HEK293 (cell line): ENCODE data around the gene INPPL1.
"Not testable (repeated sequence)": the region's sequence is repeated elsewhere in the genome, so short reads cannot be mapped to it uniquely, and the experiment has no call there.

Source experiments
- CTCF ChIA-PET: fragments of 350-600 bp; formaldehyde crosslinking; extraction: SDS; loops from one replicate; lab custom pipeline; 2021; ENCODE audit warnings: antibody characterized with exemption; lab: Yijun Ruan, JAX
- POLR2A ChIA-PET: fragments of 300-600 bp; formaldehyde crosslinking; extraction: SDS; loops from one replicate; lab custom pipeline; 2020; ENCODE audit warnings: antibody characterized with exemption, inconsistent platforms; lab: Yijun Ruan, JAX
- H3K27ac ChIP-seq: fragments of 200-500 bp; sonication (Bioruptor generic); 2 replicates; pipeline ENCODE4 v1.5.1; 2014; ENCODE audit warnings: low read depth, low read length, control low read depth, inconsistent platforms; ENCODE audit errors: extremely low read depth
- H3K36me3 ChIP-seq, 2 experiments: fragments of 200-500 bp in 1 of 2; sonication (Bioruptor generic) in 1 of 2; 1 replicate in 1 of 2; 2 replicates in 1 of 2; pipeline ENCODE4 v1.5.1; 2014 to 2017; ENCODE audit warnings: inconsistent platforms in 2 of 2, low read length in 2 of 2; ENCODE audit not compliant: control insufficient read depth in 2 of 2, insufficient read depth in 1 of 2
- H3K4me1 ChIP-seq: fragments of 200-500 bp; sonication (Bioruptor generic); 2 replicates; pipeline ENCODE4 v1.5.1; 2014; ENCODE audit warnings: mild to moderate bottlenecking, low read length, inconsistent platforms; ENCODE audit not compliant: control insufficient read depth, insufficient read depth
- H3K4me3 ChIP-seq: 2 replicates; pipeline ENCODE4 v1.5.1; 2011; ENCODE audit warnings: low read depth, mild to moderate bottlenecking, control low read depth, low read length, moderate library complexity
- H3K9me3 ChIP-seq: fragments of 200-500 bp; sonication (Bioruptor generic); 2 replicates; pipeline ENCODE4 v1.5.1; 2014; ENCODE audit warnings: low read depth, low read length, inconsistent platforms; ENCODE audit not compliant: control insufficient read depth, insufficient read depth
- AEBP2 ChIP-seq: fragments of 450-650 bp; formaldehyde crosslinking; IDR thresholded peaks from 2 replicates; pipeline ENCODE4 v1.5.1; 2016; ENCODE audit warnings: missing biosample characterization, missing genetic modification characterization, borderline replicate concordance
- SALL2 ChIP-seq: fragments of 450-650 bp; formaldehyde crosslinking; IDR thresholded peaks from 2 replicates; pipeline ENCODE4 v1.5.0; 2017; ENCODE audit warnings: missing biosample characterization, mild to moderate bottlenecking, missing genetic modification characterization, borderline replicate concordance
- TRIM28 ChIP-seq: IDR thresholded peaks from 2 replicates; pipeline ENCODE4 v1.6.1; 2011; ENCODE audit warnings: low read length, control low read depth, borderline replicate concordance
- WT1 ChIP-seq: fragments of 450-650 bp; formaldehyde crosslinking; IDR thresholded peaks from 2 replicates; pipeline ENCODE4 v1.5.1; 2016; ENCODE audit warnings: missing biosample characterization, missing genetic modification characterization
- YY2 ChIP-seq: fragments of 450-650 bp; formaldehyde crosslinking; IDR thresholded peaks from 2 replicates; pipeline ENCODE4 v1.5.1; 2016; ENCODE audit warnings: missing biosample characterization, missing genetic modification characterization
- ZNF155 ChIP-seq: fragments of 450-650 bp; formaldehyde crosslinking; IDR thresholded peaks from 2 replicates; pipeline ENCODE4 v1.5.1; 2016; ENCODE audit warnings: missing biosample characterization, missing genetic modification characterization
- ZNF174 ChIP-seq: fragments of 450-650 bp; formaldehyde crosslinking; IDR thresholded peaks from 2 replicates; pipeline ENCODE4 v1.5.0; 2017; ENCODE audit warnings: missing biosample characterization, mild to moderate bottlenecking, missing genetic modification characterization
- ZNF248 ChIP-seq: fragments of 450-650 bp; formaldehyde crosslinking; IDR thresholded peaks from 2 replicates; pipeline ENCODE4 v1.5.1; 2017; ENCODE audit warnings: missing biosample characterization, missing genetic modification characterization
- ZNF280D ChIP-seq: fragments of 450-650 bp; formaldehyde crosslinking; IDR thresholded peaks from 2 replicates; pipeline ENCODE4 v1.5.1; 2016; ENCODE audit warnings: missing biosample characterization, missing genetic modification characterization
- ZNF37A ChIP-seq: fragments of 450-650 bp; IDR thresholded peaks from 2 replicates; pipeline ENCODE4 v1.5.1; 2018; ENCODE audit warnings: missing biosample characterization, missing genetic modification characterization
- ZNF433 ChIP-seq: fragments of 450-650 bp; formaldehyde crosslinking; IDR thresholded peaks from 2 replicates; pipeline ENCODE4 v1.5.1; 2016; ENCODE audit warnings: missing biosample characterization, missing genetic modification characterization, low read depth
- ZNF48 ChIP-seq: fragments of 450-650 bp; formaldehyde crosslinking; IDR thresholded peaks from 2 replicates; pipeline ENCODE4 v1.5.1; 2016; ENCODE audit warnings: missing biosample characterization, missing genetic modification characterization
- ZNF571 ChIP-seq: fragments of 450-650 bp; formaldehyde crosslinking; IDR thresholded peaks from 2 replicates; pipeline ENCODE4 v1.5.0; 2017; ENCODE audit warnings: missing biosample characterization, missing genetic modification characterization
- ZNF580 ChIP-seq: fragments of 450-650 bp; formaldehyde crosslinking; IDR thresholded peaks from 2 replicates; pipeline ENCODE4 v1.5.1; 2016; ENCODE audit warnings: missing biosample characterization, missing genetic modification characterization
- ZNF664 ChIP-seq: fragments of 450-650 bp; formaldehyde crosslinking; IDR thresholded peaks from 2 replicates; pipeline ENCODE4 v1.5.1; 2016; ENCODE audit warnings: missing biosample characterization, missing genetic modification characterization
- ZNF701 ChIP-seq: fragments of 450-650 bp; formaldehyde crosslinking; IDR thresholded peaks from 2 replicates; pipeline ENCODE4 v1.5.1; 2016; ENCODE audit warnings: missing biosample characterization, missing genetic modification characterization
- ZNF707 ChIP-seq: fragments of 450-650 bp; formaldehyde crosslinking; IDR thresholded peaks from 2 replicates; pipeline ENCODE4 v1.5.1; 2016; ENCODE audit warnings: missing biosample characterization, missing genetic modification characterization
- TF ChIP-seq, protein P1 (sequence below): fragments of 450-650 bp; formaldehyde crosslinking; IDR thresholded peaks from 2 replicates; pipeline ENCODE4 v1.5.0; 2017; ENCODE audit warnings: missing biosample characterization, missing genetic modification characterization, borderline replicate concordance
- TF ChIP-seq, protein P2 (sequence below): sonication (generic); formaldehyde crosslinking; IDR thresholded peaks from 2 replicates; pipeline ENCODE4 v1.8.1; 2022; ENCODE audit warnings: mild to moderate bottlenecking, moderate library complexity, missing genetic modification reagents

Gene INPPL1

DNA sequence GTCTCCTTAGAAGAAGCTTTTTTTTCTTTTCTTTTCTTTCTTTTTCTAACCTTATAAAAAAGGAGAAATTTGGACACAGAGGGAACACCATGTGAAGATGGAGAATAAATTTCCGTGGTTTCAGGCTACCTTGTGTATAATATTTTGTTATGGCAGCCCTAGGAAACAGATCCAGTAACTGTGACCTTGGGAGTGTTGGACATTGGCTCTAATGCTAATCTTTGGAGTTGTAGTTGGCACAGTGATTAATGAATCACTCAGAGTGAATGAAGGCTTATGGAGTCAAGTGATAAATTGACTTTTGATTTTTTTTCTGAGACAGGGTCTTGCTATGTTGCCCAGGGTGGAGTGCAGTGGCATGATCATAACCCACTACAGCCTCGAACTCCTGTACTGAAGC, 34.9 kb downstream of the INPPL1 start (continued):
- TF ChIP-seq, protein P1, sequence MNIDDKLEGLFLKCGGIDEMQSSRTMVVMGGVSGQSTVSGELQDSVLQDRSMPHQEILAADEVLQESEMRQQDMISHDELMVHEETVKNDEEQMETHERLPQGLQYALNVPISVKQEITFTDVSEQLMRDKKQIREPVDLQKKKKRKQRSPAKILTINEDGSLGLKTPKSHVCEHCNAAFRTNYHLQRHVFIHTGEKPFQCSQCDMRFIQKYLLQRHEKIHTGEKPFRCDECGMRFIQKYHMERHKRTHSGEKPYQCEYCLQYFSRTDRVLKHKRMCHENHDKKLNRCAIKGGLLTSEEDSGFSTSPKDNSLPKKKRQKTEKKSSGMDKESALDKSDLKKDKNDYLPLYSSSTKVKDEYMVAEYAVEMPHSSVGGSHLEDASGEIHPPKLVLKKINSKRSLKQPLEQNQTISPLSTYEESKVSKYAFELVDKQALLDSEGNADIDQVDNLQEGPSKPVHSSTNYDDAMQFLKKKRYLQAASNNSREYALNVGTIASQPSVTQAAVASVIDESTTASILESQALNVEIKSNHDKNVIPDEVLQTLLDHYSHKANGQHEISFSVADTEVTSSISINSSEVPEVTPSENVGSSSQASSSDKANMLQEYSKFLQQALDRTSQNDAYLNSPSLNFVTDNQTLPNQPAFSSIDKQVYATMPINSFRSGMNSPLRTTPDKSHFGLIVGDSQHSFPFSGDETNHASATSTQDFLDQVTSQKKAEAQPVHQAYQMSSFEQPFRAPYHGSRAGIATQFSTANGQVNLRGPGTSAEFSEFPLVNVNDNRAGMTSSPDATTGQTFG (tag by site-specific recombination) = no peak
- TF ChIP-seq, all 188 proteins: peak for 0

GRCh38 chr11:72260574-72260973, 36.0 kb downstream of the INPPL1 start:
- CTCF ChIA-PET = interaction anchor here (0.6 kb wide), 1 partner anchor 153 kb away, joined by 3 read pairs; no protein-coding TSS in a partner anchor

DNA sequence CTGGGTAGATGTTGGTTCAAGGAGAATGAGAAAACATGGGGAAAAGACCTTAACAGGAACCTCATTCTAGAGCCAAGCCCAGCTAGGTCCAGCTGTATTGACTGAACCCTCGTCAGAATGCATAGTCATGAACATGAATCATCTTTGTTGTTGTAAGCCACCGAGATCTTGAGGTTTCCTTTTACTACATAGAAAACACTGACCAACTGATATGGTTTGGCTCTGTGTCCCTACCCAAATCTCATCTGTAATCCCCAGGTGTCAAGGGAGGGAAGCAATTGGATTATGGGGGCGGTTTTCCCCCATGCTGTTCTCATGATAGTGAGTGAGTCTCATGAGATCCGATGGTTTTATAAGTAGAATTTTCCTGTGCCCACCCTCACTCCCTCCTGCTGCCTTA, 38.8 kb downstream of the INPPL1 start:
- Histone ChIP-seq H3K4me1 (no peaks in the 10 kb centered on the region), H3K36me3 (no peaks in the 10 kb centered on the region), H3K27ac (no peak overlapping the region), H3K4me3 (no peak overlapping the region), H3K9me3 (no peaks in the 10 kb centered on the region)
- ChIA-PET POLR2A (no interaction called here), CTCF (no interaction called here)
- no peak for TF ChIP-seq ZNF433
- no peak for TF ChIP-seq ZNF580 (tag by site-specific recombination)
- no peak for TF ChIP-seq ZNF571 (tag by site-specific recombination)
- TF ChIP-seq, protein P2, sequence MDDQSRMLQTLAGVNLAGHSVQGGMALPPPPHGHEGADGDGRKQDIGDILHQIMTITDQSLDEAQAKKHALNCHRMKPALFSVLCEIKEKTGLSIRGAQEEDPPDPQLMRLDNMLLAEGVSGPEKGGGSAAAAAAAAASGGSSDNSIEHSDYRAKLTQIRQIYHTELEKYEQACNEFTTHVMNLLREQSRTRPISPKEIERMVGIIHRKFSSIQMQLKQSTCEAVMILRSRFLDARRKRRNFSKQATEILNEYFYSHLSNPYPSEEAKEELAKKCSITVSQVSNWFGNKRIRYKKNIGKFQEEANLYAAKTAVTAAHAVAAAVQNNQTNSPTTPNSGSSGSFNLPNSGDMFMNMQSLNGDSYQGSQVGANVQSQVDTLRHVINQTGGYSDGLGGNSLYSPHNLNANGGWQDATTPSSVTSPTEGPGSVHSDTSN = no peak
- TF ChIP-seq ZNF707 (tag by site-specific recombination) = no peak
- no peak for TF ChIP-seq ZNF155 (tag by site-specific recombination)
- TF ChIP-seq ZNF48 (tag by site-specific recombination) = no peak

More at GRCh38 chr11:72260574-72260973, 36.0 kb downstream of the INPPL1 start:
- Histone ChIP-seq H3K36me3 (no peaks in the 10 kb centered on the region), H3K4me1 (no peaks in the 10 kb centered on the region), H3K4me3 (no peak overlapping the region), H3K9me3 (no peaks in the 10 kb centered on the region), H3K27ac (no peak overlapping the region)
- TF ChIP-seq ZNF155 (tag by site-specific recombination) = no peak
- no peak for TF ChIP-seq TRIM28
- no peak for TF ChIP-seq ZNF248
- TF ChIP-seq ZNF664 (tag by site-specific recombination) = peak; percentile 81
- TF ChIP-seq YY2 (tag by site-specific recombination) = no peak
- TF ChIP-seq ZNF174 (tag by site-specific recombination) = no peak
- TF ChIP-seq SALL2 = no peak
- POLR2A ChIA-PET = no interaction called here

GRCh38 chr11:72265951-72266350, 41.4 kb downstream of the INPPL1 start:
- Histone ChIP-seq H3K4me3 (no peak overlapping the region), H3K36me3 (no peaks in the 10 kb centered on the region), H3K27ac (no peak overlapping the region)
- ChIA-PET CTCF (interaction anchor here (1.0 kb wide), 1 partner anchor 9 kb away, joined by 3 read pairs; no protein-coding TSS in a partner anchor), POLR2A (no interaction called here)
- TF ChIP-seq ZNF280D (tag by site-specific recombination) (no peak), WT1 (tag by site-specific recombination) (no peak), ZNF701 (no peak), AEBP2 (tag by site-specific recombination) (no peak), ZNF37A (no peak)
- TF ChIP-seq, all 188 proteins: peak for 0
- no peaks in the 10 kb centered on the region for H3K4me1 ChIP-seq
- H3K9me3 ChIP-seq = no peaks in the 10 kb centered on the region

- H3K9me3 ChIP-seq, H3K27ac ChIP-seq, H3K36me3 ChIP-seq, H3K4me3 ChIP-seq, H3K4me1 ChIP-seq: not testable (repeated sequence)
- ChIA-PET CTCF (interaction anchor here (1.0 to 1.3 kb wide), 2 partner anchors 10 to 28 kb away, joined by 3 to 4 read pairs; no protein-coding TSS in a partner anchor), POLR2A (interaction anchor here (0.7 kb wide), 1 partner anchor 27 kb away, joined by 3 read pairs; no protein-coding TSS in a partner anchor)
These were observed 42.4 kb downstream of the INPPL1 start for GRCh38 chr11:72266960-72267359.
